ENCODE measurements around the gene MOV10L1.
"Not testable (repeated sequence)": the region's sequence is repeated elsewhere in the genome, so short reads cannot be mapped to it uniquely, and the experiment has no call there.

MOV10L1 gene

DNA sequence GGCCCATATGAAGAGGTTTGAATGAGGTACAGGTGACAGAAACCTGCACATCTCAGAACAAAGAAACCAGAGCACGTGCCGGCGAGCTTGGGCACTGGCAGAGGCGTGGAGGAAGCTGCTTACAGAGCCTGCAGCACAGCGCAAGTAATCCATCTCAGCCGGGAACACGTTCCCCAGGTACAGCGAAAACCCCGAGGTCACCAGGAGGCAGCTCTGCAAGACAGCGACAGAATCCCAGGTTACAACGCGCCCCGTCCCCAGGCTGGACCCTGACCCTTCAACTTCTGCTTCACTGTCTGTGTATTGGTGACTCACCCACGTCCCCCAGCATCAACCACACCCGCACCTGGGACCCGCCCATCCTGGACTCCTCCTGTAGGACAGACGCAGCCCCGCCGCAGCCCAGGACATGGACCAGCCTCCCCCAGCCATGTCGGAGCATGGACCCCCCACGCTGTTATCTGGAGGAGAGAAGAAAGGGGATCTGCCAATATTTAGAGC is 6.8 kb upstream of the MOV10L1 start:
- H3K27me3 ChIP-seq (ENCODE audit: control insufficient read depth, insufficient read depth, low read length): no peaks in the 10 kb centered on the region
- H3K9ac ChIP-seq (ENCODE audit: low read length): no peak overlapping the region
- no peak overlapping the region for H3K4me3 ChIP-seq (ENCODE audit: low read depth, low read length)
- H3K36me3 ChIP-seq (ENCODE audit: control insufficient read depth, insufficient read depth, low read length): no peaks in the 10 kb centered on the region
- H3K4me1 ChIP-seq (ENCODE audit: control insufficient read depth, insufficient read depth, low read length): peaks cover 21% of the 10 kb centered on the region; the same call in 1 of the 2 replicates
- H3K9me3 ChIP-seq (ENCODE audit: control insufficient read depth, insufficient read depth, low read depth, low read length): no peaks in the 10 kb centered on the region; the same call in 1 of the 2 replicates
- no peak overlapping the region for H3K27ac ChIP-seq (ENCODE audit: low read depth, low read length)

DNA sequence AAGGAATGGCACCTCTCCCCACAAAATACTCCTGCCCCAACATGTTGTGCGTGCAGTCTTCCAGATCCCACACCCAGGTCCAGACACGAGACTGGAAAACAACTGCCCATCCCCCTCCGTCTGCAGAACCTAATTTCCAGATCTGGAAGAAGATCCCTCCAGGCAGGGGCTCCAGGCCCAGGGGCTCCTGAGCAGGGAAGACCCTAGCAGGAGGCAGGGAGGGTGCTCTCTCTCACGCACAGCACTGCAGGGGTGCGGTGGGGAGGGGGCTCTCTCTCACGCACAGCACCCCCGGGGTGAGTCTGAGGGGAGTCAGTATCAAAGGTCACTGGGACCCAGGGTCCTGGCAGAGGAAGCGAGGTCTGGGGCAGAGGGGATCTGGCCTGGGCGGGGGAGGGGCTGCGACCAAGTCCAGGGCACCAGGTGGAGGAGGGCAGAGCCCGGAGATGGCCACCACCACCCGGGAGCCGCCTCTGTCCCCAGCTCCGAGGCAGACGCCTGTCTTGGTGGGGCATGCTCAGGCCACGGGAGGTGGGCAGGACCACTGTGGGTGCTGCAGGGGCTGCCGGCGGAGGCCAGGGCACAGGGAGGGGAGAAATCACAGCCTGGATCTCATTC is 6.2 kb upstream of the MOV10L1 start:
- Histone ChIP-seq H3K9me3 (ENCODE audit: control insufficient read depth, insufficient read depth, low read depth, low read length) (no peaks in the 10 kb centered on the region; the same call in 1 of the 2 replicates), H3K4me1 (ENCODE audit: control insufficient read depth, insufficient read depth, low read length) (peaks cover 21% of the 10 kb centered on the region; the same call in 1 of the 2 replicates), H3K4me3 (ENCODE audit: low read depth, low read length) (no peak overlapping the region), H3K27ac (ENCODE audit: low read depth, low read length) (no peak overlapping the region), H3K27me3 (ENCODE audit: control insufficient read depth, insufficient read depth, low read length) (no peaks in the 10 kb centered on the region), H3K9ac (ENCODE audit: low read length) (no peak overlapping the region), H3K36me3 (ENCODE audit: control insufficient read depth, insufficient read depth, low read length) (no peaks in the 10 kb centered on the region)

DNA sequence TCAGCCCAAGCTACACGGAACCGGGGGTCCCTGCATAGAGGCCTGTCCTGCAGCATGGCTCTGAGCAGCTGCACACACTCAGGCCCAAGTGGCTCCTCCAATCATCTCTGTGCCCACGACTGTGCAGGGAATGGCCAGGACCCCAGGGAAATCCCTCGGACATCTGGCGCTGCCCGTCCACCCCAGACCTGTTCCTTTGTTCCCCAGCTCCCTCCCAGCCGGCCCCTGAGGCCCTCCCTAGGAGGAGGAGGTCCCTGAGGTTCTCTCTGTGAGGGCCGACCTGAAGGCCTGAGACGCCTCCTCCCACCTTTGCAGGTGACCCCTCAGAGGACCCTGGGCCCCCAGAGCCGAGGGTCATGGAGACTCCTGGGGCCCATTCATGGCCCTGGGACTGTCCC is 5.7 kb upstream of the MOV10L1 start:
- no peaks in the 10 kb centered on the region for H3K27me3 ChIP-seq (ENCODE audit: control insufficient read depth, insufficient read depth, low read length)
- H3K9ac ChIP-seq (ENCODE audit: low read length): no peak overlapping the region

DNA sequence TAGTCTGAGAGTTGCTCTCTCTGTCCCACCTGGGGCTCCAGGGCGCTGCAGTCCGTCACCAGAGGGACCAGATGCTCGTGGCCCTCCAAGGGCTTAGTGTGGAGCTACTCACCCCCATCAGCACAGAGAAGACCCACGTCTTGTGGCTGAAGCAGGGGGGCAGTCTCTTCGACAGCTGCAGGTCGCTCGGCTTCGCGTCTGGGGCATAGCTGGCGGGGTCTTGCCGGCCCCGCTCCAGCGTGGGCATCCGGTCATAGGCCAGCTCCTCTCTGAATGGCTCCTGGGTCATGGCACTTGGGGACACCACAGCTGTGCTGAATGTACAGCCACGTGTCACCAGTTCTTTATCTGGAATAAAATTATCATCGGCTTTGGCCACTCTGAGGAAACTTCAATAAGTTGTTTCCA is 5.2 kb upstream of the MOV10L1 start:
- H3K27ac ChIP-seq (ENCODE audit: low read depth, low read length): no peak overlapping the region
- H3K27me3 ChIP-seq (ENCODE audit: control insufficient read depth, insufficient read depth, low read length): no peaks in the 10 kb centered on the region
- H3K4me3 ChIP-seq (ENCODE audit: low read depth, low read length): no peak overlapping the region
- no peaks in the 10 kb centered on the region; the same call in 1 of the 2 replicates for H3K9me3 ChIP-seq (ENCODE audit: control insufficient read depth, insufficient read depth, low read depth, low read length)
- peaks cover 21% of the 10 kb centered on the region; the same call in 1 of the 2 replicates for H3K4me1 ChIP-seq (ENCODE audit: control insufficient read depth, insufficient read depth, low read length)
- no peaks in the 10 kb centered on the region for H3K36me3 ChIP-seq (ENCODE audit: control insufficient read depth, insufficient read depth, low read length)
- no peak overlapping the region for H3K9ac ChIP-seq (ENCODE audit: low read length)

More for the DNA sequence above, 5.7 kb upstream of the MOV10L1 start:
- Histone ChIP-seq H3K9me3 (ENCODE audit: control insufficient read depth, insufficient read depth, low read depth, low read length) (no peaks in the 10 kb centered on the region; the same call in 1 of the 2 replicates), H3K27ac (ENCODE audit: low read depth, low read length) (no peak overlapping the region), H3K4me1 (ENCODE audit: control insufficient read depth, insufficient read depth, low read length) (peaks cover 21% of the 10 kb centered on the region; the same call in 1 of the 2 replicates), H3K4me3 (ENCODE audit: low read depth, low read length) (no peak overlapping the region), H3K36me3 (ENCODE audit: control insufficient read depth, insufficient read depth, low read length) (no peaks in the 10 kb centered on the region)

DNA sequence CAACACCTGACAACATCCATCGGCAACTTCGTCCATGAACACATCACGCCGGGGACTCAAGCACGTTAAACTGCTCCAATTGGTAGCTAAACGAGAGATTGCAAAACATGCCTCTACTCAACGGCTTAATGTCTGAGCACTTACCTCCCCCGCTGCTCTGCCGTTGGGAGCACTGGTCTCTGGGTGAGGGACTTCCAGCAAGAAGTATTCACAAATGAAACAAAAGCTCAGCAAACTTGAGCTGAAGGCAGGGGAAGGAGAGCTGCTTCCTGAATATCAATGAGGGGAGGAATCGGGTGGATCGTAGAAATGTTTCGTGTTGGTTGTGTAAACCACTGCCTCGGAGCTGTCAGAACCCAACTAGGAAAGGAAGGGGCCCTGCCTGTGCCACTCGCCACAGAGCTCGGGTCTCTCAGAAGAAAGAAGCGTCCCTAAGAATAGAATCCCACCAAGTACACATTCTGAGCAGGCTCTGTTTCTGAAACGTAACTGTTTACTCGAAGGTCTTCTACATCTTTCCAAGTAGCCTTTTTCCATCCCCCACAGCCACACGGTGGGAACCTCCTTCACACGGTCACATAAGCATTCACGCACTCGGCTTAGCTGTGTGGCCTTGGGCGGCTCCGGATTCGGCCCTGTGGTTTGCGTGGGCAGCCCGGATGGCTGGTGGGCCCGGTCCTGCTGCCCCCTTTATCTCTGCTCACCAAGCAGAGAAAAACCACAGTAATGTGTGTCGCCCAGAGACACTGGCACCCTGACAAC is 4.4 kb upstream of the MOV10L1 start, which contains the start of gene MLC1:
Gene MLC1, minus strand, starts transcription at position 216 of the 762 bp plus-strand sequence. CDS start 524 bp downstream, outside the sequence.
- H3K36me3 ChIP-seq (ENCODE audit: control insufficient read depth, insufficient read depth, low read length): no peaks in the 10 kb centered on the region
- H3K4me3 ChIP-seq (ENCODE audit: low read depth, low read length): no peak within 1 kb of the TSS

DNA sequence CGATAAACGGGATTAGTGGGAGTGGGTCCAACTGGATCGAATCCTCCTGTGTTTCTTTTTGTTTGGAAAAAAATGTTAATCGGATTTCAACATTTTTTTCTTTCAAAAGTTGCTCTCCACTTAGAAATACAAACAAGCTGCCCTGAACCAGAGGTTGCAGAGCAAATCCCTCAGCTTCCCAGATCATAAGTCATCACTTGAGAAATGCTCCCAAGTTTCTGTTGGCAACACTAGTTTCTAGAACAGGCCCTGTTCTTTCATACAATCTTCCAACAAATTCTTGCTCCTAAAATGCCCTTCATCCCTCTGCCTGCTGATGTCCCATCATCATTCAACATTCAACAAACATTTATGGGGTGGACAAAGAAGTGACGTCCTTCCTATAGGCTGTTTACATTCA is 3.3 kb upstream of the MOV10L1 start:
- no peaks in the 10 kb centered on the region for H3K27me3 ChIP-seq (ENCODE audit: control insufficient read depth, insufficient read depth, low read length)
- no peak overlapping the region for H3K27ac ChIP-seq (ENCODE audit: low read depth, low read length)
- H3K9me3 ChIP-seq (ENCODE audit: control insufficient read depth, insufficient read depth, low read depth, low read length): no peaks in the 10 kb centered on the region; the same call in 1 of the 2 replicates
- H3K4me1 ChIP-seq (ENCODE audit: control insufficient read depth, insufficient read depth, low read length): peaks cover 21% of the 10 kb centered on the region; the same call in 1 of the 2 replicates
- no peak overlapping the region for H3K9ac ChIP-seq (ENCODE audit: low read length)
- no peaks in the 10 kb centered on the region for H3K36me3 ChIP-seq (ENCODE audit: control insufficient read depth, insufficient read depth, low read length)
- no peak overlapping the region for H3K4me3 ChIP-seq (ENCODE audit: low read depth, low read length)

More for the DNA sequence above, 4.4 kb upstream of the MOV10L1 start, which contains the start of gene MLC1:
- Histone ChIP-seq H3K27ac (ENCODE audit: low read depth, low read length) (no peak within 1 kb of the TSS), H3K9me3 (ENCODE audit: control insufficient read depth, insufficient read depth, low read depth, low read length) (no peaks in the 10 kb centered on the region; the same call in 1 of the 2 replicates), H3K9ac (ENCODE audit: low read length) (no peak within 1 kb of the TSS), H3K4me1 (ENCODE audit: control insufficient read depth, insufficient read depth, low read length) (peaks cover 21% of the 10 kb centered on the region; the same call in 1 of the 2 replicates), H3K27me3 (ENCODE audit: control insufficient read depth, insufficient read depth, low read length) (no peaks in the 10 kb centered on the region)

DNA sequence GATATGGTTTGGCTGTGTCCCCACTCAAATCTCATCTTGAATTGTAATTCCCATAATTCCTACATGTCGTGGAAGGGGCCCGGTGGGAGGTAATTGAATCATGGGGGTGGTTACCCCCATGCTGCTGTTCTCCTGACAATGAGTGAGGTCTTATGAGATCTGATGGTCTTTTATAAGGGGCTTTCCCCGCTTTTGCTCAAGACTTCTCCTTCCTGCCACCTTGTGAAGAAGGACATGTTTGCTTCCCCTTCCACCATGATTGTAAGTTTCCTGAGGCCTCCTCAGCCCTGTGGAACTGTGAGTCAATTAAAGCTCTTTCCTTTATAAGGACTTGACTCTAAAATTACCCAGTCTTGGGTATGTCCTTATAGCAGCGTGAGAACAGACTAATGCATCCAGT is 2.8 kb upstream of the MOV10L1 start:
- H3K9me3 ChIP-seq (ENCODE audit: control insufficient read depth, insufficient read depth, low read depth, low read length); H3K36me3 ChIP-seq (ENCODE audit: control insufficient read depth, insufficient read depth, low read length); H3K9ac ChIP-seq (ENCODE audit: low read length); H3K27me3 ChIP-seq (ENCODE audit: control insufficient read depth, insufficient read depth, low read length); H3K4me3 ChIP-seq (ENCODE audit: low read depth, low read length); H3K27ac ChIP-seq (ENCODE audit: low read depth, low read length): not testable (repeated sequence)
- H3K4me1 ChIP-seq (ENCODE audit: control insufficient read depth, insufficient read depth, low read length): peaks cover 21% of the 10 kb centered on the region; the same call in 1 of the 2 replicates

DNA sequence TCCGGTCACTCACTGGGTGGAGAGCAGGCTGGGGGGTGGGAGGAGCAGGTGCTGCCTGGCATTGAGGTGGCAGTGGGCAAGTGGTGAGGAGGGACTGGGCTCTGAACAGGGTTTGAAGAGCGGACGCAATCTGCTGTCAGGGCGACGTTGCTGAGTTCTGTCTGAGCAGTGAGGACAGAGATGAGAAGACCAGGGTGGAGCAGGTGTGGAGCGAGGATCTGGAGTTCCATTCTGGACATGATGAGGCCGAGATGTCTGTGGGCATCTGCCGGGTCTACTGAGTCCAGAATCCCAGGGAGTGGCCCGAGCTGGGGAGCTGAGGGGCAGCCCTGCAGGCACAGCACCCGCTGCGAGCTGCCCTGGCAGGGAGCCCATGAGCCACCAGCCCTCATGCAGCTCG is 2.2 kb upstream of the MOV10L1 start:
- Histone ChIP-seq H3K4me3 (ENCODE audit: low read depth, low read length) (no peak overlapping the region), H3K27me3 (ENCODE audit: control insufficient read depth, insufficient read depth, low read length) (no peaks in the 10 kb centered on the region), H3K4me1 (ENCODE audit: control insufficient read depth, insufficient read depth, low read length) (peaks cover 21% of the 10 kb centered on the region; the same call in 1 of the 2 replicates), H3K9ac (ENCODE audit: low read length) (no peak overlapping the region), H3K9me3 (ENCODE audit: control insufficient read depth, insufficient read depth, low read depth, low read length) (no peaks in the 10 kb centered on the region; the same call in 1 of the 2 replicates), H3K36me3 (ENCODE audit: control insufficient read depth, insufficient read depth, low read length) (no peaks in the 10 kb centered on the region), H3K27ac (ENCODE audit: low read depth, low read length) (no peak overlapping the region)

DNA sequence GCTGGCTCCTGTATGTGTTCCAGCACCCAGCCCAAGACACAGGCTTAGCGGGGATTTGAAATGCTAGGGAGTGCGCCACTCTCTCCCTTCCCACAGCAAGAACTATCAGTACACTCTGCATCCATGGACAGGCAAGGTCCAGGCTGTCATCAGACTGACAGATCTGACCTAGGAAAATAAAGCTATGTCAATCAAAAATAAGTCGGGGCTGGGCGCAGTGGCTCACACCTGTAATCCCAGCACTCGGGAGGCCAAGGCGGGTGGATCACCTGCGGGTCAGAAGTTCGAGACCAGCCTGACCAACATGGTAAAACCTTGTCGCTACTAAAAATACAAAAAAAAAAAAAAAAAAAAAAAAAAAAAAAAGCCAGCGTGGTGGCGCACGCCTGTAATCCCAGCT is 1.7 kb upstream of the MOV10L1 start:
- no peak overlapping the region for H3K9ac ChIP-seq (ENCODE audit: low read length)
- no peaks in the 10 kb centered on the region; the same call in 1 of the 2 replicates for H3K9me3 ChIP-seq (ENCODE audit: control insufficient read depth, insufficient read depth, low read depth, low read length)
- H3K4me3 ChIP-seq (ENCODE audit: low read depth, low read length): no peak overlapping the region
- H3K4me1 ChIP-seq (ENCODE audit: control insufficient read depth, insufficient read depth, low read length): peaks cover 18% of the 10 kb centered on the region; the same call in 1 of the 2 replicates
- no peak overlapping the region for H3K27ac ChIP-seq (ENCODE audit: low read depth, low read length)
- H3K36me3 ChIP-seq (ENCODE audit: control insufficient read depth, insufficient read depth, low read length): no peaks in the 10 kb centered on the region
- H3K27me3 ChIP-seq (ENCODE audit: control insufficient read depth, insufficient read depth, low read length): no peaks in the 10 kb centered on the region

DNA sequence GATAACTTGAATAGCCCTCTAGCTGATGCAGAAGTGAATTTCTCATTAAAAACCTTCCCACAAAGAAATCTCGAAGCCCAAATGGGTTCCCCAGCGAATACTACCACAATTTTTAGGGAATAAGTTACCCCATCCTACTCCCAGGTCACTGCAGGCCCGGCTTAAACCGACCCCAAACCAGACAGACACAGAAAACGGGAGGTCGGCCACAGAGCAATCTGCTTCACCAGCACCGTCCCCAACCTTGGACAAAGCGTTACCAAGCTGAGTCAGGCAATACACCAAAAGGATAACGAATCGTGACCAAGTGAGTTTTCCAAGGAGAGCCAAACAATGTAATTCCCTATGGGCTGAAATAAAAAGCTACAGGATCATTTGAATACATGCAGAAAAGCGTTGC is 575 bp upstream of the MOV10L1 start:
- Histone ChIP-seq H3K4me3 (ENCODE audit: low read depth, low read length) (no peak overlapping the region), H3K27ac (ENCODE audit: low read depth, low read length) (no peak overlapping the region), H3K4me1 (ENCODE audit: control insufficient read depth, insufficient read depth, low read length) (peaks cover 8% of the 10 kb centered on the region; the same call in 1 of the 2 replicates), H3K36me3 (ENCODE audit: control insufficient read depth, insufficient read depth, low read length) (no peaks in the 10 kb centered on the region), H3K27me3 (ENCODE audit: control insufficient read depth, insufficient read depth, low read length) (no peaks in the 10 kb centered on the region), H3K9ac (ENCODE audit: low read length) (no peak overlapping the region), H3K9me3 (ENCODE audit: control insufficient read depth, insufficient read depth, low read depth, low read length) (no peaks in the 10 kb centered on the region; the same call in 1 of the 2 replicates)

DNA sequence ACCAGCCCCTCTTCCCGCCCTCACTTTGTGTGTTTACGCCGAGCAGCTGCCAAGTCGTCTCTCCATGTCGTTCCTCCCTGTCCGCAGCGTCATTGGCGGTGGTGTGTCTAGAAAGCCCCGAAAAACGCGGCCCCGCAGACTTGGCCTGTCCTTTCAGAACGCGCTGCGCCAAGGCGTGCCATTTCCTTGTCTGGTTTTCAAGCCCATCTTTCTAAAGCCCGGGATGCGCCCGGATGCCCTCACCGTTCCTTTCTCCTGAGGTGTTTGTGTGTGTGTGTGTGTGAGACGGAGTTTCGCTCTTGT is 557 bp downstream of the MOV10L1 start:
- H3K27me3 ChIP-seq (ENCODE audit: control insufficient read depth, insufficient read depth, low read length): no peaks in the 10 kb centered on the region
- H3K9ac ChIP-seq (ENCODE audit: low read length): no peak overlapping the region
- peaks cover 3% of the 10 kb centered on the region; the same call in 1 of the 2 replicates for H3K4me1 ChIP-seq (ENCODE audit: control insufficient read depth, insufficient read depth, low read length)
- H3K27ac ChIP-seq (ENCODE audit: low read depth, low read length): no peak overlapping the region
- no peaks in the 10 kb centered on the region for H3K36me3 ChIP-seq (ENCODE audit: control insufficient read depth, insufficient read depth, low read length)
- no peak overlapping the region for H3K4me3 ChIP-seq (ENCODE audit: low read depth, low read length)
- H3K9me3 ChIP-seq (ENCODE audit: control insufficient read depth, insufficient read depth, low read depth, low read length): no peaks in the 10 kb centered on the region; the same call in 1 of the 2 replicates

Measured in HUES6 (cell line).